HL-60 (cell line): ENCODE data around the gene ZSCAN21.

Experiments used
- CTCF ChIP-seq: IDR thresholded peaks from one replicate; pipeline ENCODE4 v1.5.1; 2011; ENCODE audit warnings: low read length, control low read depth, inconsistent platforms; ENCODE audit not compliant: insufficient read depth
- POLR2AphosphoS5 ChIP-seq: IDR thresholded peaks from 2 replicates; pipeline ENCODE4 v1.6.1; 2012; ENCODE audit warnings: low read depth
- SPI1 ChIP-seq: IDR thresholded peaks from 2 replicates; pipeline ENCODE4 v1.6.1; 2012; ENCODE audit warnings: low read depth, mild to moderate bottlenecking, borderline replicate concordance
- TF ChIP-seq, protein P1 (sequence below): IDR thresholded peaks from 2 replicates; pipeline ENCODE4 v1.6.1; 2012; ENCODE audit warnings: low read depth; ENCODE audit not compliant: insufficient replicate concordance

DNA sequence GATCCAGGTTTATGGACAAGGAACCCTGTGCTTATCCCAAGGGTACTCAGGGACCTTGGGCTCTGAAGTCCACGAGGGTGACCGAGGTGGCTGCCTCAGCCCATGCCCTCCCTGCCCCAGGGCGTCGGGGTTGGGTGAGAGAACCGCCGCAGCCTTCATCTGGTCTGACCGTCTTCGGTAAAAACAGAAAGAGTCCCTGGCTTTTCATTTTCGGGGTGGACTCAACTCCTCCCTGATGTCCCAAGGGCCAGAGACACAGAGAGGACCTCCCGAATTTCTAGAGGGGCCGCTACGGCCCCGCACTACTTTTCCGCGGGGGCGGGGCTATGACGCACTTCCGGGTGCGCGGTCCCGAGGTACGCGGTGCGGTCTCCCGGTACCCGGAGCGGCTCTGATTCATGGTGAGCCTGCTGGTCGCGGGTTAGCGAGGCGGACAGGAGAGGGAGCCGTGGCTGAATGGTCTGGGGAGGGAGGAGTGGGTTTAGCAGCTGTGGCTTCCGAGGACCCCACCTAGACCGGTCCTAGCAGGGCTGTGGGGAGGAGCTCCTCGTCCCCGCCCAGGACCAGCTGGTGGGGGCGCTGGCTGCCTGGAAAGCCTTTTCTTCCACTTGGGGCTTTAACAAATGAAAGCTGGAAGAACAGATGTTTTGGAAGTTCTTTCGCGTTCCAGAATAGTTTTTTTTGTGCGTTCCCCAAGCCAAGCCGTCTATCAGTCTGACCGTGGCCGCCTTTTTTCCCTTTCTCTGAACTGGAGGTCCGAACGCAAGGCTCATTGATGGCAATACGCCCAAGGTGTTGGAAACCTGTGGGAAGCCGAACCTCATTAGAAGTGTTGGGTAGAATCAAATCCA, at the start of gene ZSCAN21:
- TF ChIP-seq CTCF (no peak), SPI1 (no peak; the same call in 1 of the 2 replicates), POLR2AphosphoS5 (peak; percentile 62; the same call in 1 of the 2 replicates)
- TF ChIP-seq, protein P1, sequence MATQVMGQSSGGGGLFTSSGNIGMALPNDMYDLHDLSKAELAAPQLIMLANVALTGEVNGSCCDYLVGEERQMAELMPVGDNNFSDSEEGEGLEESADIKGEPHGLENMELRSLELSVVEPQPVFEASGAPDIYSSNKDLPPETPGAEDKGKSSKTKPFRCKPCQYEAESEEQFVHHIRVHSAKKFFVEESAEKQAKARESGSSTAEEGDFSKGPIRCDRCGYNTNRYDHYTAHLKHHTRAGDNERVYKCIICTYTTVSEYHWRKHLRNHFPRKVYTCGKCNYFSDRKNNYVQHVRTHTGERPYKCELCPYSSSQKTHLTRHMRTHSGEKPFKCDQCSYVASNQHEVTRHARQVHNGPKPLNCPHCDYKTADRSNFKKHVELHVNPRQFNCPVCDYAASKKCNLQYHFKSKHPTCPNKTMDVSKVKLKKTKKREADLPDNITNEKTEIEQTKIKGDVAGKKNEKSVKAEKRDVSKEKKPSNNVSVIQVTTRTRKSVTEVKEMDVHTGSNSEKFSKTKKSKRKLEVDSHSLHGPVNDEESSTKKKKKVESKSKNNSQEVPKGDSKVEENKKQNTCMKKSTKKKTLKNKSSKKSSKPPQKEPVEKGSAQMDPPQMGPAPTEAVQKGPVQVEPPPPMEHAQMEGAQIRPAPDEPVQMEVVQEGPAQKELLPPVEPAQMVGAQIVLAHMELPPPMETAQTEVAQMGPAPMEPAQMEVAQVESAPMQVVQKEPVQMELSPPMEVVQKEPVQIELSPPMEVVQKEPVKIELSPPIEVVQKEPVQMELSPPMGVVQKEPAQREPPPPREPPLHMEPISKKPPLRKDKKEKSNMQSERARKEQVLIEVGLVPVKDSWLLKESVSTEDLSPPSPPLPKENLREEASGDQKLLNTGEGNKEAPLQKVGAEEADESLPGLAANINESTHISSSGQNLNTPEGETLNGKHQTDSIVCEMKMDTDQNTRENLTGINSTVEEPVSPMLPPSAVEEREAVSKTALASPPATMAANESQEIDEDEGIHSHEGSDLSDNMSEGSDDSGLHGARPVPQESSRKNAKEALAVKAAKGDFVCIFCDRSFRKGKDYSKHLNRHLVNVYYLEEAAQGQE: peak; percentile 32
